Measurements from ENCODE around the gene STK33.

The STK33 gene

GRCh38 chr11:8503910-8504364, 90.1 kb downstream of the STK33 start:
- peak in 1 of 2 donors; percentile 0 for DNase-seq (ENCODE audit: low read depth in 2 of 2)
- no peak overlapping the region for H3K4me3 ChIP-seq (replicated peaks in 1 of 2; ENCODE audit: low read depth in 2 of 2, low read length in 2 of 2)
- no peak for TF ChIP-seq CTCF (IDR thresholded peaks at IDR 0.05; ENCODE audit: low read depth, low read length)

- TF ChIP-seq CTCF (IDR thresholded peaks at IDR 0.05; ENCODE audit: low read depth, low read length): no peak
- H3K4me3 ChIP-seq (replicated peaks in 1 of 2; ENCODE audit: low read depth in 2 of 2, low read length in 2 of 2): no peak overlapping the region
- no peak for DNase-seq (ENCODE audit: low read depth in 2 of 2)
Measured at GRCh38 chr11:8501836-8502235, 92.2 kb downstream of the STK33 start.

- no peak overlapping the region for H3K4me3 ChIP-seq (replicated peaks in 1 of 2; ENCODE audit: low read depth in 2 of 2, low read length in 2 of 2)
- no peak for TF ChIP-seq CTCF (IDR thresholded peaks at IDR 0.05; ENCODE audit: low read depth, low read length)
- DNase-seq (ENCODE audit: low read depth in 2 of 2): no peak
Measured at GRCh38 chr11:8488395-8488794, 105.6 kb downstream of the STK33 start.

GRCh38 chr11:8487261-8487660, 106.8 kb downstream of the STK33 start:
- DNase-seq (ENCODE audit: low read depth in 2 of 2): no peak
- TF ChIP-seq CTCF (IDR thresholded peaks at IDR 0.05; ENCODE audit: low read depth, low read length): no peak

GRCh38 chr11:8484251-8484650, 109.8 kb downstream of the STK33 start:
- H3K4me3 ChIP-seq (replicated peaks in 1 of 2; ENCODE audit: low read depth in 2 of 2, low read length in 2 of 2): no peak overlapping the region
- no peak for DNase-seq (ENCODE audit: low read depth in 2 of 2)
- no peak for TF ChIP-seq CTCF (IDR thresholded peaks at IDR 0.05; ENCODE audit: low read depth, low read length)

More at GRCh38 chr11:8487261-8487660, 106.8 kb downstream of the STK33 start:
- no peak overlapping the region for H3K4me3 ChIP-seq (replicated peaks in 1 of 2; ENCODE audit: low read depth in 2 of 2, low read length in 2 of 2)

- H3K4me3 ChIP-seq (replicated peaks in 1 of 2; ENCODE audit: low read depth in 2 of 2, low read length in 2 of 2): no peak overlapping the region
- no peak for TF ChIP-seq CTCF (IDR thresholded peaks at IDR 0.05; ENCODE audit: low read depth, low read length)
- no peak for DNase-seq (ENCODE audit: low read depth in 2 of 2)
Measured at GRCh38 chr11:8480858-8481257, 113.2 kb downstream of the STK33 start.

GRCh38 chr11:8477680-8478079, 116.3 kb downstream of the STK33 start:
- no peak overlapping the region for H3K4me3 ChIP-seq (replicated peaks in 1 of 2; ENCODE audit: low read depth in 2 of 2, low read length in 2 of 2)
- DNase-seq (ENCODE audit: low read depth in 2 of 2): no peak
- no peak for TF ChIP-seq CTCF (IDR thresholded peaks at IDR 0.05; ENCODE audit: low read depth, low read length)
